ENCODE data around the gene KXD1. TPM values are rescaled to one million over a fixed set of nuclear protein-coding genes. Genes with fewer than 3 reads are reported as not detected.

The KXD1 gene
- total and polyA plus RNA-seq, 2 donors (not counting 1 experiment from before 2014, with no cell fraction given) = 63.3 to 108 TPM

- TF ChIP-seq, protein P1, sequence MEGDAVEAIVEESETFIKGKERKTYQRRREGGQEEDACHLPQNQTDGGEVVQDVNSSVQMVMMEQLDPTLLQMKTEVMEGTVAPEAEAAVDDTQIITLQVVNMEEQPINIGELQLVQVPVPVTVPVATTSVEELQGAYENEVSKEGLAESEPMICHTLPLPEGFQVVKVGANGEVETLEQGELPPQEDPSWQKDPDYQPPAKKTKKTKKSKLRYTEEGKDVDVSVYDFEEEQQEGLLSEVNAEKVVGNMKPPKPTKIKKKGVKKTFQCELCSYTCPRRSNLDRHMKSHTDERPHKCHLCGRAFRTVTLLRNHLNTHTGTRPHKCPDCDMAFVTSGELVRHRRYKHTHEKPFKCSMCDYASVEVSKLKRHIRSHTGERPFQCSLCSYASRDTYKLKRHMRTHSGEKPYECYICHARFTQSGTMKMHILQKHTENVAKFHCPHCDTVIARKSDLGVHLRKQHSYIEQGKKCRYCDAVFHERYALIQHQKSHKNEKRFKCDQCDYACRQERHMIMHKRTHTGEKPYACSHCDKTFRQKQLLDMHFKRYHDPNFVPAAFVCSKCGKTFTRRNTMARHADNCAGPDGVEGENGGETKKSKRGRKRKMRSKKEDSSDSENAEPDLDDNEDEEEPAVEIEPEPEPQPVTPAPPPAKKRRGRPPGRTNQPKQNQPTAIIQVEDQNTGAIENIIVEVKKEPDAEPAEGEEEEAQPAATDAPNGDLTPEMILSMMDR (conservative IDR thresholded peaks at IDR 0.05 in 1 of 2, IDR thresholded peaks at IDR 0.05 in 1 of 2; ENCODE audit: low read depth in 1 of 2, low read length in 2 of 2) = no peak
- TF ChIP-seq EZH2 (IDR thresholded peaks at IDR 0.05; ENCODE audit: low read length, missing control alignments) = peak; percentile 61
- Histone ChIP-seq H3K36me3 (ENCODE audit: control insufficient read depth, insufficient read depth, low read length) (no peaks in the 10 kb centered on the region), H3K27ac (ENCODE audit: insufficient read depth, low read length) (no peak overlapping the region), H3K4me2 (ENCODE audit: extremely low read depth, insufficient read depth, low read length) (no peak overlapping the region), H3K79me2 (ENCODE audit: control insufficient read depth, insufficient read depth, low read length) (no peaks in the 10 kb centered on the region), H3K27me3 (ENCODE audit: control insufficient read depth, insufficient read depth, low read length) (peaks cover 76% of the 10 kb centered on the region), H2AFZ (ENCODE audit: low read length) (no peak overlapping the region), H3K4me3 (replicated peaks in 1 of 4; ENCODE audit: control extremely low read depth in 1 of 4, insufficient read depth in 1 of 4, low read depth in 3 of 4, low read length in 4 of 4) (no peak overlapping the region), H3K9ac (ENCODE audit: insufficient read depth, low read length) (no peak overlapping the region), H4K20me1 (ENCODE audit: control insufficient read depth, extremely low read depth, insufficient read depth, low read length) (no peaks in the 10 kb centered on the region), H3K9me3 (ENCODE audit: control insufficient read depth, insufficient read depth, low read depth, low read length) (no peaks in the 10 kb centered on the region), H3K4me1 (ENCODE audit: control insufficient read depth, extremely low read depth, insufficient read depth, low read length) (no peaks in the 10 kb centered on the region)
- DNase-seq (ENCODE audit: low read depth in 2 of 2) = no peak
These were observed 50.6 kb downstream of the KXD1 start for GRCh38 chr19:18608102-18608804.

GRCh38 chr19:18608805-18609716, 51.4 kb downstream of the KXD1 start:
- DNase-seq (ENCODE audit: low read depth in 2 of 2) = no peak
- no peak for TF ChIP-seq EZH2 (IDR thresholded peaks at IDR 0.05; ENCODE audit: low read length, missing control alignments)
- TF ChIP-seq, protein P1 (conservative IDR thresholded peaks at IDR 0.05 in 1 of 2, IDR thresholded peaks at IDR 0.05 in 1 of 2; ENCODE audit: low read depth in 1 of 2, low read length in 2 of 2) = no peak
- Histone ChIP-seq H3K27me3 (ENCODE audit: control insufficient read depth, insufficient read depth, low read length) (peaks cover 77% of the 10 kb centered on the region), H2AFZ (ENCODE audit: low read length) (no peak overlapping the region), H3K9me3 (ENCODE audit: control insufficient read depth, insufficient read depth, low read depth, low read length) (no peaks in the 10 kb centered on the region), H3K4me1 (ENCODE audit: control insufficient read depth, extremely low read depth, insufficient read depth, low read length) (no peaks in the 10 kb centered on the region), H3K9ac (ENCODE audit: insufficient read depth, low read length) (no peak overlapping the region), H3K27ac (ENCODE audit: insufficient read depth, low read length) (no peak overlapping the region), H3K79me2 (ENCODE audit: control insufficient read depth, insufficient read depth, low read length) (no peaks in the 10 kb centered on the region), H3K4me2 (ENCODE audit: extremely low read depth, insufficient read depth, low read length) (no peak overlapping the region), H4K20me1 (ENCODE audit: control insufficient read depth, extremely low read depth, insufficient read depth, low read length) (no peaks in the 10 kb centered on the region), H3K4me3 (replicated peaks in 1 of 4; ENCODE audit: control extremely low read depth in 1 of 4, insufficient read depth in 1 of 4, low read depth in 3 of 4, low read length in 4 of 4) (no peak overlapping the region), H3K36me3 (ENCODE audit: control insufficient read depth, insufficient read depth, low read length) (no peaks in the 10 kb centered on the region)

- H3K9me3 ChIP-seq (ENCODE audit: control insufficient read depth, insufficient read depth, low read depth, low read length) = no peaks in the 10 kb centered on the region
- DNase-seq (ENCODE audit: low read depth in 2 of 2) = no peak
- no peak for TF ChIP-seq EZH2 (IDR thresholded peaks at IDR 0.05; ENCODE audit: low read length, missing control alignments)
- TF ChIP-seq, protein P1 (conservative IDR thresholded peaks at IDR 0.05 in 1 of 2, IDR thresholded peaks at IDR 0.05 in 1 of 2; ENCODE audit: low read depth in 1 of 2, low read length in 2 of 2) = no peak
- no peak overlapping the region for H3K4me2 ChIP-seq (ENCODE audit: extremely low read depth, insufficient read depth, low read length)
- peaks cover 76% of the 10 kb centered on the region for H3K27me3 ChIP-seq (ENCODE audit: control insufficient read depth, insufficient read depth, low read length)
- no peak overlapping the region for H3K27ac ChIP-seq (ENCODE audit: insufficient read depth, low read length)
- H2AFZ ChIP-seq (ENCODE audit: low read length) = no peak overlapping the region
- no peaks in the 10 kb centered on the region for H4K20me1 ChIP-seq (ENCODE audit: control insufficient read depth, extremely low read depth, insufficient read depth, low read length)
- no peak overlapping the region for H3K9ac ChIP-seq (ENCODE audit: insufficient read depth, low read length)
- H3K4me1 ChIP-seq (ENCODE audit: control insufficient read depth, extremely low read depth, insufficient read depth, low read length) = no peaks in the 10 kb centered on the region
- no peak overlapping the region for H3K4me3 ChIP-seq (replicated peaks in 1 of 4; ENCODE audit: control extremely low read depth in 1 of 4, insufficient read depth in 1 of 4, low read depth in 3 of 4, low read length in 4 of 4)
- H3K36me3 ChIP-seq (ENCODE audit: control insufficient read depth, insufficient read depth, low read length) = no peaks in the 10 kb centered on the region
- no peaks in the 10 kb centered on the region for H3K79me2 ChIP-seq (ENCODE audit: control insufficient read depth, insufficient read depth, low read length)
These were observed 52.0 kb downstream of the KXD1 start for GRCh38 chr19:18609717-18610051.
